Activated CD4-positive, CD25-positive, alpha-beta regulatory T cell treated with anti-CD3 and anti-CD28 coated beads, Interleukin-2, amount 50 U/mL, for 24 hours (primary cell): ENCODE results near the gene AK4.

Source experiments
- ATAC-seq, 2 donors: fragments of 150-1000 bp; cut with Tn5 transposase; one replicate each; pipeline ENCODE4 v1.10.0; 2021; ENCODE audit warnings: mild to moderate bottlenecking in 1 of 2, moderate library complexity in 1 of 2

AK4 gene

DNA sequence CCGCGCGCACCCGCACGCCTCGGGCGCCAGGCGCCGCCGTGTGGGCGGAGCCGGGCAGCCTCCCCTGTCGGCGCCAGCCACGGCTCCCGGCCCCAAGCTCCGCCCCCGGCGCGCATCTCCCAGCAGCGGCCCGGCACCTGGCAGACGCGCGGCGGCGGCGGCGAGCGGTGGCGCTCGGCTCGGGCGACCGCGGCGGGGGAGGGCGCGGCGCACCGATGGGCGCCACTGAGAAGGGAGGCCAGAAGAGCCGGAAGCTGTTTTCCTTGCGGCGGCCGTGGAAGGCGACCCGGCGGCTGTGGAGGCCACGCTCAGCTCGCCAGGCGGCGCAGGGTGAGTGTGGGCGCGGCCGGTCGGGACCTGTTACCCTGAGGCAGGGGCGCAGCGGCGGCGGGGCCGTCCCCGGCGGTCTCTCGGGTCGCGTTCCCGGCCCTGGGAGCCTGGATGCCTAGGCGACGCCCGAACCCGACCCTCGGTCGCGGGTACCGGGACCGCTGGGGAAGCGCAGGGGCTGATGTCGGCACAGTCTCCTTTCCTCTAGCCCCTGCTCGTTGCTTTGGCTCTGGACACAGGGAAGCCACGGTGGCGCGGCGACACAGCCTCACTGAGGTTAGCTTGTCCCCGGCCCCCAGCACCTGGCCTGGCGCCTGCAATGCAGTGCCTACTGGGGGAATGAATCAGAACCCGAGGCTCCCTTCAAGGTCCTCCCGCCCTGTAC, 106.5 kb downstream of the AK4 start:
- ATAC-seq, result peak; percentile 97 to 98

DNA sequence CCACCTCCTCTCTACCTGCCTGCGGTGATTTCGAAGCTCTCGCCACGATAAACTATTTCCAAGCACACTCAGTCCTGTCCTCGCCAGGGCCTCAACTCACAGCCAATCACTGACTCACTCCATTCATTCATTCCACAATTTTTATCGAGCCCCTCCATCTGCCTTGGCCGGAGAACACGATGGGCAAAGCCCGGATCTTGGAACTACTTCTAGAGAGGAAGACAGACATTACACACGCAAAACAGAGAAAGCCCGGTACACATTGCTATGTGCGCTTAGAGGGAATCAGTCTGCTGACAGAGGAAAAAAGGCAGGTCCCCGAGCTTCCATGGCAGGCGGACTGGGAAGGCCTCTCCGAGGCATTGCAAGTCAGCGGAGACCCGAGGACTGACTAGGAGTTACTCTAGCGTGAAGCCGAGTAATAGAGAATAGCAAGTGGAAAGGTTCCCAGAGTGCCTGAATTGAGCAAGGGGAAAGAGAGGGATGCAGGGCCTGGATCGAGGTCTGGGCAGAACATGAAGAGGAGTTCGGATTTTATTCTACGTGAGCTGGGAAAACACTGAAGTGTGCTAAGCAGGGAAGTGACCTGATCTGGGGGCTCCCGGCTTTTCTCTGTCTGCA, 107.1 kb downstream of the AK4 start:
- ATAC-seq, result no peak

DNA sequence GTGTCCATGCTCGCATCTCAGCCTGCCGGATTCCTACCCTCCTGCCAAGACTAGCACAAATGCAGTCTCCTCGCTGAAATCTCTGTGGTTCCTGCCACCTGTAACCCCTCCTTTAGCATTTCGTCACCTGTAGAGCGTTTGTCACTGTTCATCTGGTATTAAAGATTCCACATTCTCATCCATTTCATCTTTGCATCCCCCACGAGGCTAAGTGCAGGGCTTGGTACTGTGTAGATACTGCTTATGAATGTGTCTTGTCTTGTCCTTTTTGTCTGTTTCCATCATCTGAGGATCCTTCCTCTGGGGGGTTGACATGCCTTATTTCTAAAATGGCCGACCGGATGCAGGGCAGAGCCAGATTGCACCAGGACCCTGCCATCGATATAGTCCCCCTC, 107.7 kb downstream of the AK4 start:
- no peak for ATAC-seq

DNA sequence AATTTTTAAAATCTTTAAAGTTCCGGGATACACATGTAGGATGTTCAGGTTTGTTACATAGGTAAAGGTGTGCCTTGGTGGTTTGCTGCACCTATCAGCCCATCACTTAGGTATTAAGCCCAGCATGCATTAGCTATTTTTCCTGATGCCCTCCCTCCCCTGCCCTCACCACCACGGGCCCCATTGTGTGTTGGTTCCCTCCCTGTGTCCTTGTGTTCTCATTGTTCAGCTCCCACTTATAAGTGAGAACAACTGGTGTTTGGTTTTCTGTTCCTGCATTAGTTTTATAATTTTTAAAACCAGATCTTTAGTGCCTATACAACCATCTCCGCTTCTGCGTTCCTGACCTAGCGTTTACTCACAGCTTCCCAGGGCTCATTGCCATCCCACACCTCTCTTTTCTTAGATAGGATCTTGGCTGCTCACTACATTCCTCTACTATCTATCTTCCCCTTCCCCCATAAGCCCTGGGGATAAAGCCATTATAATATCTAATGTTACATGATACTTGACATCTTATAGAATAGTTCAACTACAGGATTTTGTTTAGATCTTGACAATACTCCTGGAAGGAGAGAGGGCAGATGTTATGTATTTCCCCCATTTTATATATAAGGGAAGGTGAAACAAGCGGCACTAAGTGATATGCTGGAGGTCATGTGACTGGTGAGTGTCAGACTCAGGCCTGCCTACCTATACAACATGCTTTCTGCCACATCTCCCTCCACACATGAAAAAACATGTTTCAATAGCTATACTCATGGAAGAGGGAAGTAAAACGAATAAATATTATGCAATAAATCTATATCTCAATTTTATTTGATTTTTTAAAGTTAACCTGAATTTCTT, 109.1 kb downstream of the AK4 start:
- no peak for ATAC-seq

DNA sequence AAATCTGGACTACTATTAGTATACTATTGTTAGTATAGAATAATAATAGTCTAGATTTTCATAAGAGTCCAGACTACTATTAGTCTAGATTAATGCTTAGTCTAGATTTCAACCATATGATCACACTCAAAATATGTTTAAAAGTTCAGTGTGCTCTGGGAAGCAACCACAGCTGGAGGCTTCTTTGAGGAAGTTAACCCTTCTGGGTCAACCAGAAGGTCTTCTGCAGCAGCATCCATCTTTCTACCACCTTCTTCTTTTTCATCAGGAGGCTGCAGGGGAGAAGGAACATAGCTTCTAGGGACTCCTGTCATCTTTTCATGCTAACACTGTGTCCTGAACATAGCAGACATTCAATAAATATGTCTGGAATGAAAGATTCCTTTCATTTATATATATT, 110.1 kb downstream of the AK4 start:
- ATAC-seq, result no peak

DNA sequence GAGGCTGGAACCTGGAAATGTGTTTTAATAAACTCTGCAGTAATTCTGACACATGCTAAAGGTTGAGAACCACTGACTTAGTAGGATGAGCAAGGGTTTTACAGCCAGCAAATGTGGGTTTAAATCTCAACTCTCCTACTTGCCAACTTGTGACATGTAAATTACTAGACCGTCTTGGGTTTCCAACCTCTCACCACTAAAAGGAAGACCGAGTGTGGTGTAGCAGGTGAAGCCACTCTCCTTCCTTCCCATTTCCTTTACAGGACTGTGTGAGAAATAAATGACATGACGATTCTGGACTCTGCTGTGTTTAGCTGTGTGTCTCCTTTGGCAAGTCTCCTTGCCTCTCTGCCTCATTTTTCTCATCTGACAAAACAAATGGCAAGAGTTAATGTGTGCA, 111.8 kb downstream of the AK4 start:
- ATAC-seq, result no peak

DNA sequence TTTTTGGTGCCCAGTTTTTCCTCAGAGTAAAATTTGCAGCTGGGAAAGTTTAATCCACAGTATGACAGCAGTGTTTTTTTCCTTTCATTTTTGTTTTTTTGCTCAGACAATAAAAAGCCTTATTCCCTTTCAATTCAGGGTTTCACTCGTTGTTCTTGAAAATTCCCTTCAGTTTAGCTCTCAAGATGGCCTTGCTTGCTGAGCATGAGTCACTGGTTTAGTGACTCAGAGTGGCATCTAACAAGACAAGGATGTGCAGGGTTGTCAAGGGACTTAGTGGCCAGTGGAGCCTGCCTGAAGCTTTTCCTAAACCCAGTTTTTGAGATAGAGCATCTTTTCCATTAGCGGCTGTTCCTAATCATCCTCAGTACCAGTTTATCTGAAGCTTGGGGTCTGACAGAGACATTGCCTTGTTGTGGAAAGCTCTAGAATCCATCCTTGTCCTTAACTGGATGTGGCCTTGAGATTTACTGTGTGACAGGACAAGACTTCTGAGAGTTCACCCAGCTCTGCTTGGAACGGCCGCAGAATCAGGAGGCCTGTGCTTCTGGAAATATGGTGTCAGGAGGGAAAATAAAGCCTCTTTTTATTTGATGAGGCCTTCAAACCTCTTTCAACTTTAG, 113.0 kb downstream of the AK4 start:
- peak; percentile 59 to 66 for ATAC-seq

DNA sequence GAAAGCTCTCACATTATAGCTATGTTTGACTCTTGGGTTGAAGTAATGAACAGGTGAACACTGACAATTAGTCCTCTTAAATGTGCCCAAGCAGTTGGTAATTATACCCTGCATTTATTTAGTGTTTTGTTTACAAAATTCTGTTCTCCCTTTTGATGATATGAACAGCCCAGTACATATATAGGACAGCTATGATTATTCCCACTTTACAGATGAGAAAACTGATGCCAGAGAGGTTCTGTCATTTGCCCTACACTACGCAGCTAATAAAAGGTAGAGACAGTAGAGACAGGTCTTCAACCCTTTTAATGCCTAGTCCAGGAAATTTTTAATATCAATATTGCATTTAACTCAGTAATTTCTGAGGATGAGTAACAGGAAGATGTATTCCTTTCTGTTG, 115.3 kb downstream of the AK4 start:
- ATAC-seq, result no peak

DNA sequence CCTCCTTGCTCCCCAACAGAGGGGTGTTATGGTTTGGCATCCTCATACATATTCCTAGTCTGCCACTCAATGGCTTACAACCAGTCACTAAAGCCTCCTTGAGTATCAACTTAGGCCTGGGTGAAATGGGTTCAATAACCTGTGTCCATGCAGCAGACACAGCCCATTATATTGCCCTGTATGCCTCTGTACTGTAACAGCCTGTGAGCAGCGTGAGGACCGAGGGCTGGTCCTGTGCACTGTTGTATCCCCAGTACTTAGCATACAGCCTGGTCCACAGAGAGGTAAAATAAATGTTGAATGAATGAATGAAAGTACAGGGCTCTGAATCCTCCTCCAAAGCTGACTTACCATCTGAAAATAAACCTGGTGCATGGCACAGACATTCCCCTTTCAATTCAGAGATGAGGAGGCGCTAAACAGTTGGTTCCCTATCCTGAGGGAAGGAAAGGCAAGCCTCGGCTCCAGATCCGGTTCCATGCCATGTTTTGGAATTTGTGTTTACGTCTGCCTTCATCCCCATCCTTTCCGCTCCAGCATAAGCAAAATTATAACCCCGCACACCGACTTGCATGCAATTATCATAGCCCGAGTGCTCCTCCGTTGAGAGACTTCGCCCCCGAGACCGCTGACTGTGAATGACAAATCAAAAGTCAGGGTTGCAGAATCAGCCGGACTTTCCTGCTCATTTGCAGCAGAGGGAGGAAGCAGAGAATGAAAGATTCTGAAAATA, 116.4 kb downstream of the AK4 start:
- no peak for ATAC-seq

DNA sequence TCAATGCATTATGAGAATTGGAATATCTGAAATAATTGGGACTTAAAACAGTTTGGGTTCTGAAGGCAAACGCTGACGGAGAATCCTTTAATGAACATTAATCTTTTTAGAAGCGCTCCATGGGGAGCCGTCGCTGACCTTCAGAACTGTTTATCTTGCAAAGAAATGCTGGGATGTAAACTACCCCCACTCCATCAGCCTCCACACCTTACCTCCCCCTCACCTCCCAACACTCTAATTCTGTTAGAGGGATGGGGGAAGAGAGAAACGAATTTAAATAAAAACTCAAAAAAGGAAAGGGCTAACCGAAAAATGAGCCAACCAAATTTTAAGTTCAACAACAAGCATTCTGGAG, 117.3 kb downstream of the AK4 start:
- no peak for ATAC-seq

DNA sequence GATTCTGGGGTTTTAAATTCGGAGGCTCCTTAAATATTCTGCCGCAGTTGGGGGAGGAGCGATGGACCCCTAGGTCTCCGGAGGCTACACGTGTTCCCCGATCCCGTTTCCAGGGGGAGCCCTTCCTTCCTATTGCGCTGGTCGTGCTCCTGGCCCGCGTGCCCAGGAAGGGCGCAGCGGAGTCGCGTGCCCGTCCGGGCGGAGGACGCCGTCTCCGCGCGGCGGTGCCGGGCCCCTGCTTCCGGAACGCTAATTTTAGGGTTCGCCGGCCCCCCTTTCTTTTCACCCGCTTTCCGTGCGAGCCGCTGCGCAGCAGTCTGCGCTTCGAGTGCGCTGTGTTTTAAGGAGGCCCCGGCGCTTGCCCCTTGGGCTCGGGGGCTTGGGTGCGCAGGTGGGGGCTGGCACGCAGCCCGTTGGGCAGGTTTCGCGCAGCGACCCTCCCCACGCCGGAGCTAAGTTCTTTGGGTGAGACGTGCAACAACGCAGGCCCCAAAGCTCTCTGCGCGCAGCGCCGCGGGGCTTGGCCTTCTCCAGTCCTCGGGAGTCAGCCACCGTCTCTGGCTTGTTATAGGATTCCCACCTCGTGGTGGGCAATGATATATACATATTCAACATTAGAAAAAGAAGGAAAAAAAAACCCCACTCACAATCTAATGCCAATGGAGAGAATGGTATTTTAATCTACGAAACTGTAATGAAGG, 117.8 kb downstream of the AK4 start:
- peak in 1 of 2 donors; percentile 39 for ATAC-seq

DNA sequence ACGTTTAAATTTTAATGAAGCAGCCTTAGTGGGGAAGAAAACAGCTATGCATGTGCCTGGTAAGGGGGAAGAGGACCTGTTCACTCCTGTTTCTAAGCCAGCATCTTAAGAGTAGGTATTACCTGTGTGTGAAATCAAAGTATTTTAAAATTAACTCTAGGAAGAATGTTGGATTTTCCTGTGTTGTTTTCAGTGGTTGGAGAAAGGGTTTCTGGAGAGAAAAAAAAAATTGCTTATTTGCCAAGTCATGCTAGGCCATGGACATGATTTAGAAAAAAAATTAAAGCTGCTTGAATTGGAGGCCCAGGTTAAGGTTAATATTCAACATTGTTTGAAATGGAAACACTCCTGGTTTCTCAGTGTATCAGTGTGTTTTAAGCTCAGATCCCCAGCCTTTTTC, 118.5 kb downstream of the AK4 start:
- ATAC-seq, result no peak

DNA sequence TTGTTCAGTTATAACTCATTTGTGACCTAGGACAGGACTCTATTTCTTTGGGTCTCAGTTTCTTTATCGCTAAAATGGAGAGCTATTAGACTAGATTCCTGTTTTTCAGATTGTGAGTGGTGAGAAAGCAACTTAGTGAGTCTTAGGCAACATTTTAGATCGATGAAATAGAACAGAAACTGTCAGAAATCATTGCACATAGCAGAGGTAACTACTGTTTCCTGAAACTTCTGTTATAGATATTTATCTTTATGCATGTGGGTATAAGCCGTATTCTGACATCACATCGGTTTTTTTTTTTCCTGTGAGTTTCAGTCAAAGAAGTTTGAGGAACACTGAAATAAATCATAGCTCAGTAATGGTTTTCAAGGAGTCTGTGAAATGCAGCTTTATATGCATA, 119.3 kb downstream of the AK4 start:
- no peak for ATAC-seq

DNA sequence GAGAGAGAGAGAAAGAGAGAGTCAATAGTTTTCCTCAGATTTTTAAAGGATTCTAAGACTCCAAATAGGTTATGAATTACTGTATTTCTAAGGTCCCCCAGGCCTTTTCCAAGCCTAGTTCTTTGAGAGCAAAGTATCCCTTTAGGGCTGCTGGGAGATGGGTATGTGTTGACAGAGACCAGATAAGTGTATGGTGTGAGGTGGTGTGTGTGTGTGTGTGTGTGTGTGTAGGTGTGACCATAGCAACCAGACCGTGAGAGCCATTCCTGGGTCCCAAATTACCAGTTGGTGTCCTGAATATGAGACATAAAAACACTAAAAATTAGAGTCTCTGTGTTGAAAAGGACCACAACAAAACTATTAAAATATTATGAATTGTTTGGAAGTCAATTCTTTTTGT, 119.7 kb downstream of the AK4 start:
- no peak for ATAC-seq

DNA sequence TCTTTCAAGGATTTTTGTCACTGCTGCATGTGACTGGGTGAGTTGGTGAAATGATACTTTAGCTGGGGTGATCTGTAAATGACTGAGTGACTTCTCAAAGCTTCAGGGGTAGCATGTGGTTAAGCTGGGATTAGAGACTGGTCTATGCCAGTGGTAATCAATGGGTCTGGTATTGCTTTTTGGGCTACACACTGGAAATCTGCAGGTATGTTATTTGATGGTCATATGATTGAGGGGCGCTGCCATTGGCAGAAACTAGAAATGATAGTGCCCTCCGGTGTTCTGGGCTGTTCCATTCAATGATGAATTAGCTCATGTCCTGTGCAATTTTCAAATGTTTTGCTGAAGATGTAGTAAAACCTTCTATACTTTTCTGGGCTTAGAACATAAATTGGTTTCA, 121.6 kb downstream of the AK4 start:
- ATAC-seq, result no peak

DNA sequence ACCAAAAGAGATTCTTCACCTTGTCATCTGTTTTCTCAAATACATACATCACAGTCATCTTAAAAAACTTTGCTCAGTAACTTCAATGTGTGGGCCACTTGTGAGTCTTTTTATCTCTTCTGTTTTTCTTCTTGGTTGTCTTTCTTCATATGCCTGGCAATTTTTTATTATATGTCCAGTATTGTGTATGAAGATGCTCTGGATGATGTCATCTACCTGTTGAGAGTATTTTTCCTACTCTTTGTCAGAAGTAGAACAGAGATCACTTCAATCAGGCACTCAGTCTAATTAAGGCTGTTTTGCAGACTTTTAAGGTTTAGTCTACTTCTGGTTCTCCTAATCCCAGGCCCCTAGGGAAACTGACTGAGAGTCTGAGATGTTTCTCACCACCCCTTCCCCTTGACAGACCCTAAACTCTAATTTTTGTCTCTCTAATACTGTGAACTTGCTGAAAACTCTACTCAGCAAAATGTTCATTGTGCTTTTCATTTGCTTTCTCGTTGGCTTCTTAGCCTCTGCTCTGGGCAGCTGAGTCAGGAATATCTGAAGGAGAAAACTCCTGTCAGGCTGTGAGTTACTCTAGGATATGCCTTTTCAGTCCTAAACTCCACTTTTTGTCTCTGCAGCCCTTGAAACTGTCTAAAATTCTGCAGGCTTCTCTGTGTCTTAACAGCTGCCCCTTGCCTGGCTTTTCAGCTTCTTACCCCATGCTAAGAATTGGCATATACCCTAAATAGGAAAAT, 128.4 kb downstream of the AK4 start:
- no peak for ATAC-seq

DNA sequence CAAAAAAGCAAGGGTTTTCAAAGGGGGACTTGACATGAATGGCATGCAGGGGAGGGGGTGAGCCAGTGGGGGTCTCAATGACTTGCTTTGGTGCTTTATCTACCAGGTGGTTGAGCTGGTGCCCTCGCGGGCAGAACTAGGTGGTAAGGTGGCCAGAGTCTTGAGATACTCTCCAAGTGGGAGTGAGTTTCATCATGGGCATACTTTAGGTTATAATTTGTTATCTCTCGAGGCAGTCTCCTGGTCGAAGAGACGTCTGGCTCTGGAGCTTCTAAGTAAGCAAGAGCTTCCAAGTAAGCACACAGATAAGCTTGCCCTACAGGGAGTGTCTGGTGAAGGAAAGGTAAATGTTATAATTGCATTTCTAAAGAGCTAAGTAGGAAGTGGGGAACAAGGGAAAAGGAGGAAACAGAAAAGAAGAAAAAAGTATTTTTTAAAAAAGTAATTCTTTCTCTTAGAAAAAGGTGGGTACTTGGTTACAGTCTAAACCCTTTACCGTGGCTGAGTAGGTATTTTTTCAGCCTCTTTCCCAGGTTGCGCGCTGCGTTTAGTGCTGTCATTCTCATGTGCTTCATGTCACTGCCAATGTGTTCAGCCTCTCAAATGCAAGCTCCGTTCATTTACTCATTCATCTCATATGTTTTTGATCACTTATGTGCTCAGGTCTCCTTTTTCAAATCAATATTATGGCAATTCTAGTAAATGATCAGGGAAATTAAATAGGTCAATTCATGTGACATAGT, 129.8 kb downstream of the AK4 start:
- no peak for ATAC-seq

DNA sequence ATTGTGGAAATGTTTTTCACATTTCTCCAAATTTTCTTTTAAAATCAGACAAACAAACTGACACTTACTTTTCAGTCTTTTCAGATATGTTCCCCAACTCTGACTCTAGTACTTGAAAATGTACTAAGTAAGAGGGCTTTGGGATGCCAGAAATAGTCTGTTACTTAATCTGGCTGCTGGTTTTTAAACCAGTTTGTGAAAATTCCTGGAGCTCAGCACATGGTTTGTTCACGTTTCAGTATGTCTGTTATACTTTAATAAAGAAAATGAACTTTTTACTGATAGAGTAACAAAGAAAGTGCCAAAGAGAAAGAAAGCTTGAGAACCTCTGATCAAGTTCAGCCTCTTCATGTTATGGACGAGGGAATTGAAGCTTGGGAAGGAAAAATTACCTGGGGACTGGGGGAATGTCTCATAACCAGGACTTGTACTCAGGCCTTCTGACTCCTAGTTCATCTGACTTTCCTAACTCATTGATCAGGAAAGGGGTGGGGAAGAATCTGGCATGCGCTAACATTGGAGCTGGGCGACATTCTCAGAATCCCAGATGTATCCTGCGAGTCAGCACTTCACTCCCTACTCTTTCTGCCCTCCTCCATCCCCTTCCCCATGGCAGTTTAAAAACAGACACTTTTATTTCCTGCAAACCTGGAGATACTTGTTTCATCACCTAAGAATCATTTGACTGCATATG, 130.5 kb downstream of the AK4 start:
- ATAC-seq, result no peak

DNA sequence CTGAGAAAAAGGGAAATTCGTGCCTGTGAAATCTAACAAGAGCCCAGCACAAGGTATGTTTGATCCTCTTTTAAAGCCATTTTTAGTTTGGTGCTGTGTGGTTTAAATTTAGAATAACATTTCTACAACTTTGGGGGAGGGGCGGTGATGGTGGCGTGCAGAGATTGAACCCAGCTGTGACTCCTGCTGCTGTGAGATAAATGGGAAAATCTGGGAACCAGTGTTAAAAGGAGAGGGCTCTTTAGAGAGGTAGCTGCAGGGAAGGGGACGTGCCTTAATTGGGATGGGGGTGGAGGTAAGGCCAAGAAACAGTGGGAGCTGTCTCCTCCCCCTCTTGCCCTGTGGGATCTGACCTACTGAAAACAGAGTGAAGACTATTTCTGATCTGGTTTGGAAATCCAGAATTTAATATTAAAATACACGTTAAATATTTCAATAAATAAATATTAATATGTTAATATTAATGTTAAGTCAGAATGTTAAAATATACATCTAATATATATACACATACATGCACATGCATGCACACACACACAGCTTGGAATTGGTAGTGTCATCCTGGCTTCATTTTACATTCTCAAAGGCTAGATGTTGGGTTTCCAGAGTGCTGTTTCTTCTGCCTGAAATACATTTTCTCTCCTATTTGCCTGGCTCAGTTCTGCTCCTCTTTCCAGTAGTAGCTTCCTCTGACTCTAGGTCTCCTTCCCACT, 131.2 kb downstream of the AK4 start:
- no peak for ATAC-seq
